SK-N-SH (cell line): ENCODE measurements around the gene ALDH3A2. TPM values are rescaled to one million over a fixed set of nuclear protein-coding genes. Genes with fewer than 3 reads are reported as not detected.

Source experiments
- CTCF ChIA-PET: fragments of 300-600, 350-600 bp; formaldehyde crosslinking; extraction: SDS; loops from one replicate; lab custom pipeline; 2021; lab: Yijun Ruan, JAX
- POLR2A ChIA-PET: fragments of 350-600 bp; sonication (Branson Sonifier 250); formaldehyde crosslinking; extraction: SDS; loops from one replicate; lab custom pipeline; 2020; ENCODE audit warnings: antibody characterized with exemption, inconsistent platforms; lab: Yijun Ruan, JAX
- DNase-seq: peaks from one replicate; pipeline ENCODE4 v3.0.0; 2012
- H2AFZ ChIP-seq: fragments of 200-600 bp; sonication (generic); 2 replicates; pipeline ENCODE4 v1.8.1; 2016; ENCODE audit warnings: antibody characterized with exemption, mild to moderate bottlenecking, low read depth
- H3F3A ChIP-seq: fragments of 200-600 bp; sonication (generic); replicated peaks from 2 replicates; pipeline ENCODE3; 2016; ENCODE audit warnings: antibody characterized with exemption, mild to moderate bottlenecking; ENCODE audit not compliant: insufficient read depth
- H3K27ac ChIP-seq, 2 experiments: fragments of 200-500 bp in 1 of 2; fragments of 200-600 bp in 1 of 2; sonication (Bioruptor generic) in 1 of 2; sonication (generic), shearing (Covaris generic) in 1 of 2; 2 replicates each; pipeline versions ENCODE4 v1.5.1 to v1.6.1; 2014 to 2016; ENCODE audit warnings: low read depth in 2 of 2, inconsistent platforms in 1 of 2, low read length in 1 of 2, mild to moderate bottlenecking in 1 of 2, mixed read lengths in 1 of 2
- H3K27me3 ChIP-seq: fragments of 200-600 bp; sonication (generic), shearing (Covaris generic); 2 replicates; pipeline ENCODE4 v1.6.1; 2016; ENCODE audit warnings: mixed run types; ENCODE audit not compliant: insufficient read depth
- H3K36me3 ChIP-seq, 2 experiments: fragments of 200-500 bp in 1 of 2; fragments of 200-600 bp in 1 of 2; sonication (Bioruptor generic) in 1 of 2; sonication (generic) in 1 of 2; replicated peaks in 1 of 2; 2 replicates each; pipeline versions ENCODE3 to v1.5.1; 2014 to 2016; ENCODE audit warnings: low read length in 1 of 2, mild to moderate bottlenecking in 1 of 2; ENCODE audit not compliant: insufficient read depth in 2 of 2, control insufficient read depth in 1 of 2
- H3K4me1 ChIP-seq, 2 experiments: fragments of 200-500 bp in 1 of 2; fragments of 200-600 bp in 1 of 2; sonication (Bioruptor generic) in 1 of 2; sonication (generic), shearing (Covaris generic) in 1 of 2; 2 replicates each; pipeline versions ENCODE4 v1.5.1 to v1.6.1; 2014 to 2016; ENCODE audit warnings: low read depth in 1 of 2, low read length in 1 of 2, mixed run types in 1 of 2; ENCODE audit not compliant: insufficient read depth in 2 of 2, control insufficient read depth in 1 of 2
- H3K4me2 ChIP-seq: fragments of 200-600 bp; sonication (generic), shearing (Covaris generic); 2 replicates; pipeline ENCODE4 v1.6.1; 2017; ENCODE audit warnings: mixed run types
- H3K4me3 ChIP-seq, 2 experiments: fragments of 200-500 bp in 1 of 2; fragments of 200-600 bp in 1 of 2; sonication (Bioruptor generic) in 1 of 2; sonication (generic), shearing (Covaris generic) in 1 of 2; 2 replicates each; pipeline versions ENCODE4 v1.5.1 to v1.8.1; 2014 to 2016; ENCODE audit warnings: low read depth in 2 of 2, inconsistent platforms in 1 of 2, low read length in 1 of 2, mild to moderate bottlenecking in 1 of 2, mixed read lengths in 1 of 2, moderate library complexity in 1 of 2
- H3K79me2 ChIP-seq: fragments of 200-600 bp; sonication (generic); 2 replicates; pipeline ENCODE4 v1.8.1; 2017; ENCODE audit warnings: mild to moderate bottlenecking; ENCODE audit not compliant: insufficient read depth
- H3K9ac ChIP-seq: fragments of 200-600 bp; sonication (generic); 2 replicates; pipeline ENCODE4 v1.6.1; 2017; ENCODE audit warnings: mixed run types
- H3K9me2 ChIP-seq: fragments of 200-600 bp; sonication (generic); 2 replicates; pipeline ENCODE4 v1.6.1; 2017; ENCODE audit warnings: mixed run types
- H3K9me3 ChIP-seq: fragments of 200-600 bp; sonication (generic); 2 replicates; pipeline ENCODE4 v1.6.1; 2017; ENCODE audit warnings: mixed run types, mild to moderate bottlenecking, moderate library complexity
- H4K20me1 ChIP-seq: fragments of 200-600 bp; sonication (generic); 2 replicates; pipeline ENCODE4 v1.6.1; 2017; ENCODE audit warnings: mild to moderate bottlenecking, mixed run types; ENCODE audit not compliant: insufficient read depth
- CHD2 ChIP-seq: fragments of 150-350 bp; IDR thresholded peaks from 2 replicates; pipeline ENCODE4 v1.6.1; 2018; ENCODE audit warnings: low read length; ENCODE audit not compliant: partially characterized antibody
- EZH2phosphoT487 ChIP-seq: fragments of 200-600 bp; sonication (generic); IDR thresholded peaks from 2 replicates; pipeline ENCODE4 v1.6.1; 2017; ENCODE audit warnings: low read depth, mixed run types, mild to moderate bottlenecking, antibody characterized with exemption, moderate library complexity, borderline replicate concordance
- FOXJ3 ChIP-seq: sonication (generic); formaldehyde crosslinking; IDR thresholded peaks from 2 replicates; pipeline ENCODE4 v1.5.1; 2020; ENCODE audit warnings: mild to moderate bottlenecking, missing genetic modification reagents
- JUND ChIP-seq: IDR thresholded peaks from 2 replicates; pipeline ENCODE4 v1.4.0; 2012
- NRF1 ChIP-seq: IDR thresholded peaks from 2 replicates; pipeline ENCODE4 v1.6.1; 2012; ENCODE audit warnings: low read depth, mild to moderate bottlenecking, low read length
- PBX3 ChIP-seq: IDR thresholded peaks from 2 replicates; pipeline ENCODE4; 2012
- POLR2AphosphoS5 ChIP-seq: IDR thresholded peaks from 2 replicates; pipeline ENCODE4 v1.6.1; 2012; ENCODE audit warnings: low read depth, low read length
- RCOR1 ChIP-seq: fragments of 150-350 bp; IDR thresholded peaks from 2 replicates; pipeline ENCODE4 v1.6.1; 2017; ENCODE audit warnings: antibody characterized with exemption, low read length
- REST ChIP-seq: IDR thresholded peaks from 2 replicates; pipeline ENCODE4 v1.6.1; 2012; ENCODE audit warnings: mild to moderate bottlenecking, low read depth, low read length, moderate library complexity
- RFX5 ChIP-seq: IDR thresholded peaks from 2 replicates; pipeline ENCODE4 v1.6.1; 2012; ENCODE audit warnings: mild to moderate bottlenecking, improper control_type of control experiment, low read length
- SIN3A ChIP-seq: IDR thresholded peaks from 2 replicates; pipeline ENCODE4 v1.6.1; 2012; ENCODE audit warnings: low read depth, mild to moderate bottlenecking, low read length, moderate library complexity, borderline replicate concordance
- TEAD4 ChIP-seq: IDR thresholded peaks from 2 replicates; pipeline ENCODE4 v1.4.0; 2012; ENCODE audit warnings: mild to moderate bottlenecking, borderline replicate concordance; ENCODE audit not compliant: insufficient read depth
- ZBTB33 ChIP-seq: IDR thresholded peaks from 2 replicates; pipeline ENCODE4 v1.4.0; 2012; ENCODE audit warnings: low read depth, borderline replicate concordance
- WGBS: methylation state at CpG from one replicate; pipeline ENCODE4 v1.1.6; 2017; ENCODE audit warnings: low lambda C conversion rate; 5-methylcytosine and 5-hydroxymethylcytosine counted together
- polyA plus RNA-seq, 3 experiments: library from polyadenylated mRNA; depleted of rRNA; stranded (reverse); fragments of >200 nt; gene quantifications; 2 replicates each; pipeline ENCODE4 v1.2.3, GENCODE V29; 2012

The ALDH3A2 gene
- polyA plus RNA-seq, 1 of the 3 experiments (the other 2 are of a cell fraction): 16.6 TPM

- H4K20me1 ChIP-seq: no peaks in the 10 kb centered on the region
- peaks cover 14 to 31% of the 10 kb centered on the region in 2 experiments for H3K4me1 ChIP-seq
- no peak overlapping the region for H3K4me3 ChIP-seq
- H3K4me2 ChIP-seq: peak overlapping the region; percentile 96; the same call in 1 of the 2 replicates
- TF ChIP-seq ZBTB33 (no peak), FOXJ3 (no peak), POLR2AphosphoS5 (no peak), REST (no peak), SIN3A (no peak), RFX5 (no peak), CHD2 (no peak), JUND (no peak), PBX3 (no peak), RCOR1 (no peak), NRF1 (no peak), EZH2phosphoT487 (no peak), TEAD4 (no peak)
- CTCF ChIA-PET: no interaction called here
- H3K9me3 ChIP-seq: no peaks in the 10 kb centered on the region
- no peak for DNase-seq
- H3K36me3 ChIP-seq: peaks cover 0 to 7% of the 10 kb centered on the region in 2 experiments
- no peaks in the 10 kb centered on the region for H3K27me3 ChIP-seq
- POLR2A ChIA-PET: no interaction called here
- peaks cover 33% of the 10 kb centered on the region for H3K79me2 ChIP-seq
- H3F3A ChIP-seq: peaks cover 6% of the 10 kb centered on the region
- peak overlapping the region in 1 of 2 experiments; percentile 28; a peak in 1 of 4 replicates for H3K27ac ChIP-seq
- no peak overlapping the region for H2AFZ ChIP-seq
- no peak overlapping the region for H3K9ac ChIP-seq
- H3K9me2 ChIP-seq: no peaks in the 10 kb centered on the region
- WGBS: 77% methylated on average over 1 of the region's 1 CpG
Observed at GRCh38 chr17:19650826-19651225, 2.3 kb downstream of the ALDH3A2 start.
